ENCODE data around the gene MYNN.

GRCh38 chr3:169764312-169764881 is 8.8 kb upstream of the MYNN start:
- TF ChIP-seq, protein P1, sequence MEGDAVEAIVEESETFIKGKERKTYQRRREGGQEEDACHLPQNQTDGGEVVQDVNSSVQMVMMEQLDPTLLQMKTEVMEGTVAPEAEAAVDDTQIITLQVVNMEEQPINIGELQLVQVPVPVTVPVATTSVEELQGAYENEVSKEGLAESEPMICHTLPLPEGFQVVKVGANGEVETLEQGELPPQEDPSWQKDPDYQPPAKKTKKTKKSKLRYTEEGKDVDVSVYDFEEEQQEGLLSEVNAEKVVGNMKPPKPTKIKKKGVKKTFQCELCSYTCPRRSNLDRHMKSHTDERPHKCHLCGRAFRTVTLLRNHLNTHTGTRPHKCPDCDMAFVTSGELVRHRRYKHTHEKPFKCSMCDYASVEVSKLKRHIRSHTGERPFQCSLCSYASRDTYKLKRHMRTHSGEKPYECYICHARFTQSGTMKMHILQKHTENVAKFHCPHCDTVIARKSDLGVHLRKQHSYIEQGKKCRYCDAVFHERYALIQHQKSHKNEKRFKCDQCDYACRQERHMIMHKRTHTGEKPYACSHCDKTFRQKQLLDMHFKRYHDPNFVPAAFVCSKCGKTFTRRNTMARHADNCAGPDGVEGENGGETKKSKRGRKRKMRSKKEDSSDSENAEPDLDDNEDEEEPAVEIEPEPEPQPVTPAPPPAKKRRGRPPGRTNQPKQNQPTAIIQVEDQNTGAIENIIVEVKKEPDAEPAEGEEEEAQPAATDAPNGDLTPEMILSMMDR (IDR thresholded peaks at IDR 0.05; ENCODE audit: insufficient read depth, low read length, poor library complexity, severe bottlenecking), result no peak
- no peak for TF ChIP-seq EZH2phosphoT487 (conservative IDR thresholded peaks at IDR 0.05; ENCODE audit: low read length)

Measured in SU-DHL-6 (cell line).